OCI-LY3 (cell line): ENCODE measurements around the gene CEACAM19.

Experiments
- H2AFZ ChIP-seq: fragments of 200-600, 300-600 bp; shearing (Covaris generic); 2 replicates; pipeline ENCODE4 v1.6.0; 2014; ENCODE audit warnings: antibody characterized with exemption, low read depth, low read length
- H3K27ac ChIP-seq: fragments of 200-600, 300-600 bp; sonication (generic); 2 replicates; pipeline ENCODE4 v1.5.1; 2014; ENCODE audit warnings: mild to moderate bottlenecking, low read length, moderate library complexity, mixed read lengths
- H3K27me3 ChIP-seq: fragments of 200-600, 300-600 bp; sonication (generic); 2 replicates; pipeline ENCODE4 v1.6.1; 2014; ENCODE audit warnings: low read depth, low read length, mixed read lengths
- H3K36me3 ChIP-seq: fragments of 200-600, 300-600 bp; sonication (generic); replicated peaks from 2 replicates; pipeline ENCODE3; 2014; ENCODE audit warnings: low read depth, low read length, mixed read lengths
- H3K4me1 ChIP-seq: fragments of 300-600, 200-600 bp; sonication (generic); 2 replicates; pipeline ENCODE4 v1.6.1; 2014; ENCODE audit warnings: low read length, mixed read lengths
- H3K4me2 ChIP-seq: fragments of 200-600, 300-600 bp; sonication (generic); 2 replicates; pipeline ENCODE4 v1.6.1; 2014; ENCODE audit warnings: low read length, mixed read lengths
- H3K4me3 ChIP-seq: fragments of 300-600, 200-600 bp; sonication (generic); 2 replicates; pipeline ENCODE4 v1.5.1; 2014; ENCODE audit warnings: antibody characterized with exemption, mild to moderate bottlenecking, low read length, moderate library complexity
- H3K79me2 ChIP-seq: fragments of 300-600, 200-600 bp; shearing (Covaris generic); 2 replicates; pipeline ENCODE4 v1.6.1; 2014; ENCODE audit warnings: mild to moderate bottlenecking, low read length, mixed read lengths
- H3K9ac ChIP-seq: fragments of 300-600, 200-600 bp; shearing (Covaris generic); 2 replicates; pipeline ENCODE4 v1.6.0; 2014; ENCODE audit warnings: mild to moderate bottlenecking, low read length, moderate library complexity
- H3K9me3 ChIP-seq: fragments of 200-600, 300-600 bp; shearing (Covaris generic); 2 replicates; pipeline ENCODE4 v1.6.1; 2014; ENCODE audit warnings: low read length, mixed read lengths; ENCODE audit not compliant: insufficient read depth
- H4K20me1 ChIP-seq: fragments of 200-600, 300-600 bp; sonication (generic); 2 replicates; pipeline ENCODE4 v1.6.1; 2016; ENCODE audit warnings: low read length, mixed read lengths; ENCODE audit not compliant: insufficient read depth
- CTCF ChIP-seq: fragments of 200-600, 300-600 bp; sonication (generic); IDR thresholded peaks from 2 replicates; pipeline ENCODE4 v1.5.1; 2014; ENCODE audit warnings: antibody characterized with exemption, low read length, low read depth
- EZH2phosphoT487 ChIP-seq: fragments of 200-600 bp; shearing (Covaris generic); IDR thresholded peaks from 2 replicates; pipeline ENCODE4 v1.6.1; 2018; ENCODE audit warnings: antibody characterized with exemption, mixed run types, low read depth

CEACAM19 gene

GRCh38 chr19:44701228-44701627 lies 29.9 kb downstream of the CEACAM19 start:
- Histone ChIP-seq H3K36me3 (no peaks in the 10 kb centered on the region), H3K79me2 (no peaks in the 10 kb centered on the region), H2AFZ (no peak overlapping the region), H3K9ac (no peak overlapping the region), H3K4me1 (no peaks in the 10 kb centered on the region), H3K27me3 (peaks cover 37% of the 10 kb centered on the region), H3K9me3 (no peaks in the 10 kb centered on the region), H3K4me3 (no peak overlapping the region), H3K27ac (no peak overlapping the region), H3K4me2 (no peak overlapping the region), H4K20me1 (no peaks in the 10 kb centered on the region)
- TF ChIP-seq EZH2phosphoT487 (no peak), CTCF (no peak)

GRCh38 chr19:44702551-44703176 lies 31.4 kb downstream of the CEACAM19 start:
- no peaks in the 10 kb centered on the region for H3K36me3 ChIP-seq
- H3K9ac ChIP-seq, result no peak overlapping the region
- no peak overlapping the region for H3K27ac ChIP-seq
- H3K4me3 ChIP-seq, result no peak overlapping the region
- no peaks in the 10 kb centered on the region for H3K79me2 ChIP-seq
- no peak overlapping the region for H3K4me2 ChIP-seq
- H4K20me1 ChIP-seq, result no peaks in the 10 kb centered on the region
- no peak overlapping the region for H2AFZ ChIP-seq
- H3K4me1 ChIP-seq, result no peaks in the 10 kb centered on the region
- TF ChIP-seq EZH2phosphoT487, result no peak
- no peak for TF ChIP-seq CTCF
- H3K27me3 ChIP-seq, result peaks cover 25% of the 10 kb centered on the region
- H3K9me3 ChIP-seq, result no peaks in the 10 kb centered on the region

GRCh38 chr19:44703336-44704078 lies 32.2 kb downstream of the CEACAM19 start:
- H3K36me3 ChIP-seq, result no peaks in the 10 kb centered on the region
- H3K9ac ChIP-seq, result no peak overlapping the region
- H3K4me3 ChIP-seq, result no peak overlapping the region
- H2AFZ ChIP-seq, result no peak overlapping the region
- no peaks in the 10 kb centered on the region for H4K20me1 ChIP-seq
- H3K27ac ChIP-seq, result no peak overlapping the region
- no peaks in the 10 kb centered on the region for H3K4me1 ChIP-seq
- TF ChIP-seq CTCF, result no peak
- no peak for TF ChIP-seq EZH2phosphoT487
- no peak overlapping the region for H3K4me2 ChIP-seq
- no peaks in the 10 kb centered on the region for H3K9me3 ChIP-seq
- H3K79me2 ChIP-seq, result no peaks in the 10 kb centered on the region
- H3K27me3 ChIP-seq, result peaks cover 18% of the 10 kb centered on the region

- Histone ChIP-seq H3K9me3 (no peaks in the 10 kb centered on the region), H3K36me3 (no peaks in the 10 kb centered on the region), H3K27me3 (peaks cover 11% of the 10 kb centered on the region), H3K4me3 (no peak overlapping the region), H3K4me1 (no peaks in the 10 kb centered on the region), H2AFZ (no peak overlapping the region), H3K27ac (no peak overlapping the region), H4K20me1 (no peaks in the 10 kb centered on the region), H3K9ac (no peak overlapping the region), H3K79me2 (no peaks in the 10 kb centered on the region), H3K4me2 (no peak overlapping the region)
- TF ChIP-seq CTCF (no peak), EZH2phosphoT487 (no peak)
These were observed 33.7 kb downstream of the CEACAM19 start for GRCh38 chr19:44704982-44705381.
